NCI-H128 (cell line): ENCODE measurements around the gene STMP1.

Experiments
- DNase-seq: peaks from one replicate; lab custom pipeline; 2025; ENCODE audit not compliant: unreplicated experiment; lab: John Stamatoyannopoulos, UW

Gene STMP1

DNA sequence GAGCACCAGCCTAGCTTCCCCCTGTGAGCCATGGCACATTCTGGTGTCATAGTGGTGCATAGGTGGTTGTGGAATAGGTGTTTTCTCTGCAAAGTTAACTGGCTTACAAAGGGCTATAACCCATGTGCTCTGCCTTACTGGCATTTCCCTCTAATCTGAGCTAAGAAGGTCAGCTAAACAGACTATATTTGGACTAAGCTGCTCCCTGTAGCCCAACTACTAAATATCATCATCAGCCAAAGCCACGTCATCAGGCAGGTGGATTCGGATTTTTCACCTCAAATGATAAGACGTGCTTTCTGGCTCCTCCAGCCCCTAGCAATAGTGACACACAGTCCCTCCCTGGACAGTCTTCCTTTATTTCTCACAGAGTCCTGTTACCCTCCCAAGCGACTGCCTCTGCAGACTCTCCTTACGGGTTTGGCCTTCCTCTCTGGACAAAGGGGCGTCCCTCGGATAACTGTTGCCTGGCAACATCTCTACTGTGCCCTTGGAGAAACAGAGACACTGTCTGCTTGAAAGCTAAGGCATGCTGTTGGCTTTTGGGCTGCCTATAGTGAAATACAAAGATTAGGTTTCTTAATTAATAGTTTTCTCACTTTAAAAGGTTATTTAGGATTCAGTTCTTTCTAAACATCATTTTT lies 56.6 kb downstream of the STMP1 start:
- no peak for DNase-seq

DNA sequence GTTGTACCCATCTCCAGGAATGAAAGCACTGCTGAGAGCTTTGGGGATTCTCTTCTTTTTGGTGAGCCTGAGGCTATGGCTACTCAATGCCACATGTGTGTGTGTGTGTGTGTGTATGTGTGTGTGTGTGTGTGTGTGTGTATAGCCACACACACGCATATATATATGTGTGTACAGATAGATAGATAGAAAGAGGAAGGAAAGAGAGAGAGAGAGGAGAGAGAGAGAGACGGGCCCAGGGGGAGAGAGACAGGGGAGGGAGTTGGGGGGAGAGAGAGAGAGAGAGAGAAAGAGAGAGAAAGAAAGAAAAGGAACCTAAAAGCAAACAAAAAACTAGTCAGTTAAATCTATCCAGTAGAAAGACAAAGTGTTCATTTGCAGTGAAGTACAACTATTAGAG lies 57.4 kb downstream of the STMP1 start:
- no peak for DNase-seq

DNA sequence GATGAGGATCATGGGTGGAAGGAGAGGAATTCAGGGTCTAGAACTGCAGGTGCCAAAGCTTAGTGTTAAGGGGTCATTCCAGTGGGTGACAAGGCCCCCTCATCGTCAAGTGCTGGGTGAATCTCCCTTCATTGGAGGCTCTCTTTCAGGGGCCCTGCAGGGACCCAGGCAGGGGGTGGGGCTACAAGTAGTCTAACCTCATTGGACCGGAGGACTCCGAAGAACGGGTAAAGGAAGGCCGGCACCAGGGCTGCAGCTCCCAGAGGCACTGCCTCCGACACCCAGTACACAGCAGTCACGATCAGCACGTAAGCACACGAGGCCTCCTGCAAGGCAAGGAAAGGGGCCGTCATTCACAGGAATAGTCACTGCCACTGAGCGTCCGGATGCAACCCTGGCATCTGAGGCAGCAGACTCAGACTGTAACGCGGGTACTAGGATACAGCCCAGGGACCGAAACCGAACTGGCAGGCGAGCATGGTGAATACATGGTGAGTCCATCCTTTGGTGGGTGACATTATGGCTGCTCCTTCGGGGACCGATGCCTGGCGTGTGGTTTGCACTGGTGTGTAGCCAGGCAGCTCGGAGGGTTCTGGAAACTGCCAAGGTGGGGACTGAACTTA lies 59.0 kb downstream of the STMP1 start:
- DNase-seq: no peak

DNA sequence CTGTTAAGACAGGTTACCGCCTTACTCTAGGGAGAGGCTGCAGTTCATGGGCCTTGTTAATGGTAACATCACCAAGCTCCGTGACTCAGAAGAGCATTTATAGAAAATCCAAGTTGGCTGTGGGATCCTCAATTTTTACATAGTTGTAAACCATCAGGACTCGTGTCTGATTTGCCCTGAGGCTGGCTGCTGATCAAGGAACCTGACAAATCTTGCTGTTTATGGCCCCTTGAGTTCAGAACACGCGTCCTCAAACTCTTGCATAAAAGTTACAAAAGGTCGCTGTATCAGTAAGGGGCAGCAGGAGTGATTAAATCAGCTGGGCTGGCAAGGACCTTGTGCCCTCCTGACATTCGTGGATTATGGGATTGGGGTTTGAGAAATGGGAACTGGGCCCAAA lies 61.1 kb downstream of the STMP1 start:
- DNase-seq: no peak
